IMR-90 (cell line): Measurements from ENCODE around the gene DPF3. TPM values are rescaled to one million over a fixed set of nuclear protein-coding genes. Genes with fewer than 3 reads are reported as not detected.

ENCODE experiments used
- ATAC-seq: fragments of 200-7000 bp; cut with Tn5 transposase; 2 replicates; pipeline ENCODE4 v1.9.1; 2020; ENCODE audit warnings: low read depth, mild to moderate bottlenecking, moderate library complexity
- BruUV-seq: library from RNA; stranded (reverse); fragments of 400-500 nt; replicated peaks from 2 replicates; lab custom pipeline; 2021; lab: Mats Ljungman, UMichigan
- CTCF ChIA-PET: fragments of 300-600 bp; formaldehyde crosslinking; extraction: SDS; loops from one replicate; lab custom pipeline; 2021; ENCODE audit warnings: antibody characterized with exemption; lab: Yijun Ruan, JAX
- POLR2A ChIA-PET: fragments of 300-600 bp; sonication (Branson Sonifier 250); formaldehyde crosslinking; loops from one replicate; lab custom pipeline; 2022; ENCODE audit warnings: antibody characterized with exemption; ENCODE audit not compliant: unreplicated experiment; lab: Charles Lee
- DNase-seq: peaks from one replicate; pipeline ENCODE4 v3.0.0; 2013
- H2AFZ ChIP-seq: replicated peaks from 2 replicates; pipeline ENCODE3; 2013; ENCODE audit warnings: low read length, mild to moderate bottlenecking; ENCODE audit not compliant: poor library complexity
- H2AK5ac ChIP-seq: 2 replicates; pipeline ENCODE4 v1.6.1; 2013; ENCODE audit warnings: low read depth, low read length, inconsistent platforms
- H2AK9ac ChIP-seq: replicated peaks from 2 replicates; pipeline ENCODE3; 2013; ENCODE audit warnings: mild to moderate bottlenecking, low read depth, low read length, moderate library complexity; ENCODE audit not compliant: poor library complexity
- H2BK120ac ChIP-seq: 2 replicates; pipeline ENCODE4 v1.6.1; 2013; ENCODE audit warnings: low read depth, low read length, inconsistent platforms
- H2BK15ac ChIP-seq: 3 replicates; pipeline ENCODE4 v1.6.1; 2013; ENCODE audit warnings: low read depth, low read length, inconsistent platforms
- H2BK20ac ChIP-seq: 2 replicates; pipeline ENCODE4 v1.6.1; 2013; ENCODE audit warnings: low read depth, mild to moderate bottlenecking, inconsistent platforms, low read length, moderate library complexity
- H2BK5ac ChIP-seq: 2 replicates; pipeline ENCODE4 v1.6.1; 2013; ENCODE audit warnings: mild to moderate bottlenecking, low read depth, low read length, inconsistent platforms; ENCODE audit not compliant: poor library complexity, severe bottlenecking
- H3K14ac ChIP-seq: replicated peaks from 2 replicates; pipeline ENCODE4 v1.6.1; 2013; ENCODE audit warnings: low read depth, low read length, inconsistent platforms
- H3K18ac ChIP-seq: 2 replicates; pipeline ENCODE4 v1.6.1; 2013; ENCODE audit warnings: low read depth, low read length, control low read depth
- H3K23ac ChIP-seq: 2 replicates; pipeline ENCODE4 v1.6.1; 2013; ENCODE audit warnings: low read depth, low read length, inconsistent platforms
- H3K27ac ChIP-seq: 2 replicates; pipeline ENCODE4 v1.5.1; 2013; ENCODE audit warnings: mild to moderate bottlenecking, control low read depth, low read length; ENCODE audit not compliant: insufficient read depth
- H3K27me3 ChIP-seq: 2 replicates; pipeline ENCODE4 v1.6.1; 2013; ENCODE audit warnings: low read length; ENCODE audit not compliant: control insufficient read depth, insufficient read depth
- H3K36me3 ChIP-seq: 2 replicates; pipeline ENCODE4 v1.6.1; 2013; ENCODE audit warnings: low read length, mixed read lengths; ENCODE audit not compliant: control insufficient read depth, insufficient read depth
- H3K4ac ChIP-seq: 2 replicates; pipeline ENCODE4 v1.6.1; 2013; ENCODE audit warnings: low read depth, low read length, inconsistent platforms
- H3K4me1 ChIP-seq: 2 replicates; pipeline ENCODE4 v1.6.1; 2013; ENCODE audit warnings: low read length, mixed read lengths; ENCODE audit not compliant: control insufficient read depth, insufficient read depth
- H3K4me2 ChIP-seq: 2 replicates; pipeline ENCODE4 v1.6.1; 2013; ENCODE audit warnings: low read depth, mild to moderate bottlenecking, control low read depth, low read length, moderate library complexity
- H3K4me3 ChIP-seq: 2 replicates; pipeline ENCODE4 v1.5.1; 2013; ENCODE audit warnings: low read depth, mild to moderate bottlenecking, control low read depth, low read length, moderate library complexity; ENCODE audit not compliant: insufficient read depth
- H3K56ac ChIP-seq: 2 replicates; pipeline ENCODE4 v1.6.1; 2013; ENCODE audit warnings: low read length, inconsistent platforms; ENCODE audit not compliant: insufficient read depth; ENCODE audit errors: extremely low read depth
- H3K79me1 ChIP-seq, 2 experiments: 2 replicates each; pipeline ENCODE4 v1.6.1; 2013; ENCODE audit warnings: low read length in 2 of 2, inconsistent platforms in 1 of 2, low read depth in 1 of 2
- H3K9ac ChIP-seq: 2 replicates; pipeline ENCODE4 v1.6.1; 2013; ENCODE audit warnings: low read depth, low read length, control low read depth
- H3K9me1 ChIP-seq: 2 replicates; pipeline ENCODE4 v1.6.1; 2013; ENCODE audit warnings: low read length, inconsistent platforms; ENCODE audit not compliant: insufficient read depth
- H3K9me3 ChIP-seq: 2 replicates; pipeline ENCODE4 v1.6.1; 2013; ENCODE audit warnings: low read length; ENCODE audit not compliant: control insufficient read depth, insufficient read depth
- H4K20me1 ChIP-seq: 2 replicates; pipeline ENCODE4 v1.6.1; 2013; ENCODE audit warnings: low read length, inconsistent platforms; ENCODE audit not compliant: insufficient read depth
- H4K5ac ChIP-seq: 2 replicates; pipeline ENCODE4 v1.6.1; 2013; ENCODE audit warnings: mild to moderate bottlenecking, low read depth, low read length, control low read depth
- H4K8ac ChIP-seq, 2 experiments: 2 replicates each; pipeline ENCODE4 v1.6.1; 2013; ENCODE audit warnings: low read depth in 2 of 2, low read length in 2 of 2, control low read depth in 1 of 2, inconsistent platforms in 1 of 2
- H4K91ac ChIP-seq: 2 replicates; pipeline ENCODE4 v1.6.1; 2013; ENCODE audit warnings: low read depth, low read length, inconsistent platforms; ENCODE audit not compliant: insufficient read depth
- MXI1 ChIP-seq: IDR thresholded peaks from 2 replicates; pipeline ENCODE4 v1.6.1; 2012; ENCODE audit warnings: low read depth, mild to moderate bottlenecking, low read length, moderate library complexity, borderline replicate concordance
- NFE2L2 ChIP-seq: fragments of 150-350 bp; IDR thresholded peaks from 2 replicates; pipeline ENCODE4 v1.6.1; 2016; ENCODE audit warnings: low read depth, mild to moderate bottlenecking, low read length
- WGBS, 2 experiments: methylation state at CpG; one replicate each; pipeline versions ENCODE4 v1.1.5 to v1.1.7; 2013; ENCODE audit warnings: missing lambda C conversion rate in 2 of 2; ENCODE audit not compliant: insufficient read length in 1 of 2; ENCODE audit errors: extremely low coverage in 2 of 2; 5-methylcytosine and 5-hydroxymethylcytosine counted together
- dilution Hi-C: fragments of 300-500 bp; cut with HindIII; formaldehyde crosslinking; loops from one replicate; pipeline ENCODE4 v1.14.3; 2018; ENCODE audit warnings: low sequenced_read_pairs; ENCODE audit not compliant: unreplicated experiment
- in situ Hi-C: fragments of 300-500 bp; cut with MboI; formaldehyde crosslinking; loops from 3 replicates; pipeline ENCODE4 v1.14.3; 2019; ENCODE audit warnings: low sequenced_read_pairs, inconsistent platforms, mixed read lengths
- intact Hi-C: fragments of 100-400 bp; cut with micrococcal nuclease; formaldehyde crosslinking; loops from 2 replicates; pipeline ENCODE4 v1.10.0; 2022
- polyA plus RNA-seq, 3 experiments: library from polyadenylated mRNA; depleted of rRNA; stranded (reverse); fragments of >200 nt; gene quantifications; 2 replicates each; pipeline ENCODE4 v1.2.3, GENCODE V29; 2012; ENCODE audit warnings: low replicate concordance in 1 of 3
- total RNA-seq: library from RNA; depleted of rRNA; stranded (reverse); fragments of >200 nt; gene quantifications from 2 replicates; pipeline ENCODE4 v1.2.3, GENCODE V29; 2012

The DPF3 gene
- total and polyA plus RNA-seq, 2 of the 4 experiments (the other 2 are of a cell fraction): 30.5 to 32.8 TPM

- H4K8ac ChIP-seq: no peak overlapping the region
- ChIA-PET POLR2A (no interaction called here), CTCF (no interaction called here)
- no peak overlapping the region for H2BK20ac ChIP-seq
- ATAC-seq: no peak
- no peak overlapping the region for H2AK5ac ChIP-seq
- WGBS, 2 experiments: 100% methylated on average over 1 of the region's 14 CpGs; no CpG with 5 or more reads in 1 of the 2 experiments
- H3K4ac ChIP-seq: no peak overlapping the region
- TF ChIP-seq MXI1 (no peak), NFE2L2 (no peak)
- H3K36me3 ChIP-seq: peaks cover 13% of the 10 kb centered on the region; the same call in 1 of the 2 replicates
- H3K9me1 ChIP-seq: peaks cover 18% of the 10 kb centered on the region; the same call in 1 of the 2 replicates
- H4K91ac ChIP-seq: no peak overlapping the region
- no peak overlapping the region for H3K56ac ChIP-seq
- dilution Hi-C loops: no loop called here
- H3K4me1 ChIP-seq: peaks cover 14% of the 10 kb centered on the region
- H2AK9ac ChIP-seq: no peak overlapping the region
- intact Hi-C loops: no loop called here
- no peak overlapping the region for H2BK120ac ChIP-seq
- H3K27me3 ChIP-seq: no peaks in the 10 kb centered on the region
- no peak overlapping the region for H3K9ac ChIP-seq
- H4K20me1 ChIP-seq: no peaks in the 10 kb centered on the region
- H2BK5ac ChIP-seq: no peak overlapping the region
- H3K14ac ChIP-seq: no peak overlapping the region
- no peaks in the 10 kb centered on the region for H3K9me3 ChIP-seq
- no peak for DNase-seq
- peaks cover 4 to 24% of the 10 kb centered on the region in 2 experiments; a peak in 2 of 4 replicates for H3K79me1 ChIP-seq
- H3K18ac ChIP-seq: no peak overlapping the region
- no TSS peak for BruUV-seq
- no peak overlapping the region for H3K4me2 ChIP-seq
- H3K4me3 ChIP-seq: no peak overlapping the region
- no peak overlapping the region for H4K5ac ChIP-seq
- H2BK15ac ChIP-seq: no peak overlapping the region
- H3K27ac ChIP-seq: no peak overlapping the region
- no peak overlapping the region for H3K23ac ChIP-seq
- in situ Hi-C loops: no loop called here
- no peak overlapping the region for H2AFZ ChIP-seq
Measured at GRCh38 chr14:72714094-72714493, 179.8 kb downstream of the DPF3 start.
